Fibroblast of mammary gland (primary cell): ENCODE measurements around the gene SLC6A8.
A peak's percentile ranks its signal among the peaks of the same experiment; 100 is the strongest.

Experiments
- DNase-seq: peaks from one replicate; pipeline ENCODE4 v3.0.0-alpha.2; 2010; ENCODE audit warnings: low read depth
- H3K4me3 ChIP-seq: 2 replicates; pipeline ENCODE4 v1.5.1; 2011; ENCODE audit warnings: low read depth, mild to moderate bottlenecking, low read length, moderate library complexity; ENCODE audit not compliant: control insufficient read depth
- TF ChIP-seq, protein P1 (sequence below): conservative IDR thresholded peaks from 2 replicates; pipeline ENCODE4 v1.5.1; 2011; ENCODE audit warnings: low read depth, low read length, inconsistent platforms; ENCODE audit not compliant: control insufficient read depth, insufficient read depth

Gene SLC6A8

DNA sequence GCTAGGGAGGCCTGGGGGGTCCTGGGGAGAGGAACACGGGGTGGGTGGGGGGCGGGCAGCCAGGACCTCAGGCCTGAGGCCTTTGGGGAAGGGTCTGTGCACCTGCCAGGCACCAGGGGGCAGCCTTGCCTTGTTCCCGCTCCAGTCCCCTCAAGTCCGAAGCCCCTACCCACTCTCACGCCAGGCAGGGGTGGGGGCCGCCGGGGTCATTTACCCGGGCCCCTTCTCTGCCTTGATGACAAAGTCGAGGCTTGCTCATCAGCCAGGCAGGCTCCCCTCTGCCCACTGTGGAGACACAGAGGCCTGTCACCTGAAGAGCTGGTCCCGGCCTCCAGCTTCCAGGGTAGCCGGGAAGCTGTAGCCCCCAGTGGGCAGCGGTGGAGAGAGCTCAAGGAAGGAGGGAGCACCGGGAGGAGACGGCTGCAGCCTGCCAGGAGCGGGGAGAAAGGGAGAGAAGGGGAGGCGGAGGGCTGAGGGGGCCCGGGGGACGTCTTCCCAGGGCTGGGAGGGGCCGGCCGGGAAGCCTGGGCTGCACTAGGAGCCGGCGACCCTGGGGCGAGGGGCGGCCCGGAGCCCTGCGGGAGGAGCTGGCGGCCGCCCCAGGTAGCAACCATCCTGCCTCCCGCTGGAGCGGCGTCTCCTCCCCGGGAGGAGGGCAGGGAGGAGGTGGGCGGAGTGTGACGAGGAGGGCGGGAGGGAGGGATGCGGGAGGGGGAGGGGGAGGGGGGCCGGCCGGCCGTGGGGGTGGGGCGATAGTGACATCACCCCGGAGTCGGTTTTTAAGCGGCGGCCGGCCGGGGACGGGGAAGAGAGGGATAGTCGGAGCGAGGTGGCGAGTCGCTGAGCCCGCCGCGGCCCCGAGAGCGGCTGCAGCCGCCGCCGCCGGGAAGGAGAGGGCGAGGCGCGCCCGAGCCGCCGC is at the start of gene SLC6A8:
Gene SLC6A8 (plus strand): TSS at position 806 of the 919 bp plus-strand sequence. CDS start 649 bp downstream, outside the sequence.
- TF ChIP-seq, protein P1, sequence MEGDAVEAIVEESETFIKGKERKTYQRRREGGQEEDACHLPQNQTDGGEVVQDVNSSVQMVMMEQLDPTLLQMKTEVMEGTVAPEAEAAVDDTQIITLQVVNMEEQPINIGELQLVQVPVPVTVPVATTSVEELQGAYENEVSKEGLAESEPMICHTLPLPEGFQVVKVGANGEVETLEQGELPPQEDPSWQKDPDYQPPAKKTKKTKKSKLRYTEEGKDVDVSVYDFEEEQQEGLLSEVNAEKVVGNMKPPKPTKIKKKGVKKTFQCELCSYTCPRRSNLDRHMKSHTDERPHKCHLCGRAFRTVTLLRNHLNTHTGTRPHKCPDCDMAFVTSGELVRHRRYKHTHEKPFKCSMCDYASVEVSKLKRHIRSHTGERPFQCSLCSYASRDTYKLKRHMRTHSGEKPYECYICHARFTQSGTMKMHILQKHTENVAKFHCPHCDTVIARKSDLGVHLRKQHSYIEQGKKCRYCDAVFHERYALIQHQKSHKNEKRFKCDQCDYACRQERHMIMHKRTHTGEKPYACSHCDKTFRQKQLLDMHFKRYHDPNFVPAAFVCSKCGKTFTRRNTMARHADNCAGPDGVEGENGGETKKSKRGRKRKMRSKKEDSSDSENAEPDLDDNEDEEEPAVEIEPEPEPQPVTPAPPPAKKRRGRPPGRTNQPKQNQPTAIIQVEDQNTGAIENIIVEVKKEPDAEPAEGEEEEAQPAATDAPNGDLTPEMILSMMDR, result peak; percentile 12
- H3K4me3 ChIP-seq, result no peak within 1 kb of the TSS
- DNase-seq, result peak; percentile 37

DNA sequence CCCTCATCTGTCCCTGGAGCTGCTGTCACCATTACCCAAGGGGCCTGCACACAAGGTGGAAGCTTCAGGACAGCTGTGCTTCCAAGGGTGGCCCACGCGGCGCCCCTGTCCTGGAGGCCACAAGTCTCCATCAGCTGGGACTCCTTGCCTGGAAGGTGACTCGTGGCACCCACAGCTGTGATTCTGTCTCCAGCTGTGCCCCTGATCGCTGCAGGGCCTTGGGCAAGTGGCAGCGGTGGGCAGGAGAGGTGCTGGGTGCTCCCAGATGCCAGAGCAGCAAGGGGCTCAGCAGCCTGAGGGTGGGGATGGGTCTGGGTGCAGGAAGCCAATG is 49.7 kb upstream of the SLC6A8 start:
- DNase-seq, result no peak
- TF ChIP-seq, protein P1, result no peak
- H3K4me3 ChIP-seq, result no peak overlapping the region

- TF ChIP-seq, protein P1, result no peak
- no peak for DNase-seq
- H3K4me3 ChIP-seq, result no peak overlapping the region
These were observed 49.1 kb upstream of the SLC6A8 start for GRCh38 chrX:153638436-153639176.

GRCh38 chrX:153639177-153640044 is 48.3 kb upstream of the SLC6A8 start:
- TF ChIP-seq, protein P1, result no peak
- DNase-seq, result no peak
- no peak overlapping the region for H3K4me3 ChIP-seq

- TF ChIP-seq, protein P1, result no peak
- no peak for DNase-seq
- no peak overlapping the region for H3K4me3 ChIP-seq
These were observed 47.6 kb upstream of the SLC6A8 start for GRCh38 chrX:153640045-153640686.
